ENCODE data around the gene CDCA7.

DNA sequence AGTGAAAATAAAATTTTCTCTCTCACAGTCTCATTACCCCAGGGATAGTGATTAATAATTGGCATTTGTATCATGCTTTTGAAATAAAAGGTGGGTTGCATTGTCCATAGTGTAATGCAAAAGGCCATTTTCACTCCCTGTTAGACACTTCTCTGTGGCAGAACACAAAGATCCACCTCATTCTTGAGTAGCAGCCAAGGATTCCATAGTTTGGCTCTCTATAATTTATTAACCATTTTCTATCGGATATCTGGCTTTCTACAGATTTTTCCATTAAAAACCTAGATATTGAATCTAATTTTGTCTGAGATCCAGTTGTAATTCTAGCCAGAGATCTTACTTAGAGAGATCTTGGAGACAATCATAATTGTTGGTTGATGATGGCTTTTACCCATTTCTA is 39.0 kb downstream of the CDCA7 start:
- TF ChIP-seq POLR2A (IDR thresholded peaks at IDR 0.05): no peak
- TF ChIP-seq, protein P1, sequence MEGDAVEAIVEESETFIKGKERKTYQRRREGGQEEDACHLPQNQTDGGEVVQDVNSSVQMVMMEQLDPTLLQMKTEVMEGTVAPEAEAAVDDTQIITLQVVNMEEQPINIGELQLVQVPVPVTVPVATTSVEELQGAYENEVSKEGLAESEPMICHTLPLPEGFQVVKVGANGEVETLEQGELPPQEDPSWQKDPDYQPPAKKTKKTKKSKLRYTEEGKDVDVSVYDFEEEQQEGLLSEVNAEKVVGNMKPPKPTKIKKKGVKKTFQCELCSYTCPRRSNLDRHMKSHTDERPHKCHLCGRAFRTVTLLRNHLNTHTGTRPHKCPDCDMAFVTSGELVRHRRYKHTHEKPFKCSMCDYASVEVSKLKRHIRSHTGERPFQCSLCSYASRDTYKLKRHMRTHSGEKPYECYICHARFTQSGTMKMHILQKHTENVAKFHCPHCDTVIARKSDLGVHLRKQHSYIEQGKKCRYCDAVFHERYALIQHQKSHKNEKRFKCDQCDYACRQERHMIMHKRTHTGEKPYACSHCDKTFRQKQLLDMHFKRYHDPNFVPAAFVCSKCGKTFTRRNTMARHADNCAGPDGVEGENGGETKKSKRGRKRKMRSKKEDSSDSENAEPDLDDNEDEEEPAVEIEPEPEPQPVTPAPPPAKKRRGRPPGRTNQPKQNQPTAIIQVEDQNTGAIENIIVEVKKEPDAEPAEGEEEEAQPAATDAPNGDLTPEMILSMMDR (IDR thresholded peaks at IDR 0.05): no peak

All from testis (tissue), 2 donors.